Measurements from ENCODE around the gene PGA5.
A peak's percentile ranks its signal among the peaks of the same experiment; 100 is the strongest.
"Not testable (repeated sequence)": the region's sequence is repeated elsewhere in the genome, so short reads cannot be mapped to it uniquely, and the experiment has no call there.

Gene PGA5

DNA sequence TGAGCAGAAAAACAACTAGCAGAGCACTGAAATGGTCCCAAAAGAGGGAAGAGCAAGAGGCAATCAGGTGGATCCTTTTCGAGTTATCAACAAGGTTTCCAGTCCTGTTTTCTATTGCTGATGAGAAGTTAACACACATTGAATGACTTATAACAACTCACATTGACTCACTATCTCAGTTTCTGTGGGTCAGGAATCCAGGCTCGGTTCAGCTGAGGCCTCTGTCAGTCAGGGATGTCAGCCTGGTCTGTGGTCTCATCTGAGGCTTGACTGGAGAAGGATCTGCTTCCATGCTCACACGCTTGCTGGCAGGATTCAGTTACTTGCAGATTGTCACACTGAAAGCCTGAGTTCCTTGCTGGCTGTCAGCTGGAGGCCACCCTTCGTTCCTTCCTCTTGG is 3.8 kb upstream of the PGA5 start:
- H3K9me3 ChIP-seq (ENCODE audit: low read depth, low read length); H3K4me3 ChIP-seq; H3K27ac ChIP-seq; DNase-seq (ENCODE audit: low read depth, low spot score); H3K9ac ChIP-seq (ENCODE audit: insufficient read length); H3K36me3 ChIP-seq (ENCODE audit: insufficient read depth, low read length): not testable (repeated sequence)

DNA sequence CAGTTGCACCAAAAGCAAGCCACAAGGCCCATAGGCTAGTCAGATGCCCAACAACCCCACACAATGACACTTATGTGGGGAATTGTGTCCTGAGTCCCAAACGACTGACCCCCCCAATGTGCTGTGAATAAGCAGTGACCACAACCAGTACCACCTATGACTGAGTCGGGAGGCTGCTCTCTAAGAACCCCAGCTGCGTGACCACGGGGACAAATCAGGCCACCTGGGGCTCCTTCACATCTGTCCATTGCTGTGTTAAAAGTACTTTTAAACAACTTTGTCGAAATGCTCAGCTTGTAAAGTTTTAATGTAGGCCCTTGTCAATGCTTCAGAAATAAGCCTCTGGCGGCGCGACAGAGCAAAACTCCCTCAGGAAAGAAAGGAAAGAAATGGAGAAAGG is 687 bp upstream of the PGA5 start:
- DNase-seq (ENCODE audit: low read depth, low spot score); H3K36me3 ChIP-seq (ENCODE audit: insufficient read depth, low read length); H3K9ac ChIP-seq (ENCODE audit: insufficient read length); H3K4me3 ChIP-seq; H3K9me3 ChIP-seq (ENCODE audit: low read depth, low read length); H3K27ac ChIP-seq: not testable (repeated sequence)

DNA sequence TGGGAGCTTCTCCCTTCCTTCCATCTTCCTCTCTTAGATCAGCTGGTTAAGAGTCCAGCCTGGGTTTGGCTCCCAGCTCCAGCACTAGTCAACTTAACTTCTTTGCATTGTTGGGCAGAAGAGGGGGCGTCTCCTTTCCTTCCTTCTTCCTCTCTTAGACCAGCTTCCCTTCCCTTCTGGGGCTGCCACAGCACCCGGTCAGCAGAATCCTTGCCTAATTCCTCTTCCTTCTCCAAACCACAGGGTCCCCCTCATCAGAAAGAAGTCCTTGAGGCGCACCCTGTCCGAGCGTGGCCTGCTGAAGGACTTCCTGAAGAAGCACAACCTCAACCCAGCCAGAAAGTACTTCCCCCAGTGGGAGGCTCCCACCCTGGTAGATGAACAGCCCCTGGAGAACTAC is 551 bp downstream of the PGA5 start:
- H3K27ac ChIP-seq; H3K9ac ChIP-seq (ENCODE audit: insufficient read length); H3K9me3 ChIP-seq (ENCODE audit: low read depth, low read length); H3K36me3 ChIP-seq (ENCODE audit: insufficient read depth, low read length); DNase-seq (ENCODE audit: low read depth, low spot score); H3K4me3 ChIP-seq: not testable (repeated sequence)

DNA sequence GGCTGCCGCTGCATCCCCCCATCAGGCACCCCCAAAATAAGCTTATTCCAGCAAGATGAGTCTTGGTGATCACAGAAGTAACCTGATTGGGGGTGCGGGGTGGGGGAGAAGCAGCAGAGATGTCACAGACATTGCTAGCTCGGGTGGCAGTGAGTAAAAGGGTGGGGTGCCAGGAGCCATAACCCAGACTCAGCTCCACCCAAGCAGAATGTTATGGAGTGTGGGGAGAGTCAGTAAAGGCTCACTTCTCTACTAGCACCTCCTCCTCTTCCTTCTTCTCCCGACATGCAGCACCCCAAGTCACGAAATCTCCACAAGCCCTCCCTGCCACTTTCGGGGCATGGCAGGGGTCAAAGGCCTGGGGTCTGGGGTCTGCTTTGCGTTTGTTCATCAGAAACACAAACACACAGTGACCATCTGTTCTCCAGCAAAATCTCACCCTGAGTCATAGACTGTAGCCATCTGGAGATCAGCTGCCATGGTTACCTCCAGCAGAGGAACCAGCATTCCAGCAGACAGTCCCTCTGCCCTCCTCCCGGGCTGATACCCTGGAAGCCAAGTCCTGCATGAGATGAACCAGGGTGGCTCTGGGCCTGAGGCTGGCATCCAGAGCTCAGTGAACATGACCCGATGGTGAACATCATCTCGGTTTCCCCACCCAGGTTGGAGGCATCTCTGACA is 4.4 kb downstream of the PGA5 start:
- H3K9ac ChIP-seq (ENCODE audit: insufficient read length); H3K36me3 ChIP-seq (ENCODE audit: insufficient read depth, low read length); H3K4me3 ChIP-seq; DNase-seq (ENCODE audit: low read depth, low spot score); H3K27ac ChIP-seq; H3K9me3 ChIP-seq (ENCODE audit: low read depth, low read length): not testable (repeated sequence)

DNA sequence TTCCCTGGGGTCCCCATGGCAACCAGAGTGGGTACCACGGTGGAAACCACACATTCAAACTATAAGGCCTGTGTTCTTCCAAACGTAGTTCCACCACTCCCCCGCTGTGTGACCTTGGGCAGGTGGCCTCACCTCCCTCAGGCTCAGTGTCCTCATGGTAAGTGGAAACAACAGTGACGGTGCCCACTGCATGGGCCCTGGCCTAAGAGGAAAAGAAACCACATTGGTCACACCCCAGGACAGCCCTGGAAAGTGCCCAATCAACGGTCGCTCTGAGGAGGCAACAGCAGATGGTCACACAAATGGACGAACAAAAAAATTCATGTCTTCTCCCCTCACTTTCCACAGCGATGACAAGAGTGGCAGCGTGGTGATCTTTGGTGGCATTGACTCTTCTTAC is 7.1 kb downstream of the PGA5 start:
- H3K4me3 ChIP-seq; H3K36me3 ChIP-seq (ENCODE audit: insufficient read depth, low read length); H3K27ac ChIP-seq; DNase-seq (ENCODE audit: low read depth, low spot score); H3K9me3 ChIP-seq (ENCODE audit: low read depth, low read length); H3K9ac ChIP-seq (ENCODE audit: insufficient read length): not testable (repeated sequence)

DNA sequence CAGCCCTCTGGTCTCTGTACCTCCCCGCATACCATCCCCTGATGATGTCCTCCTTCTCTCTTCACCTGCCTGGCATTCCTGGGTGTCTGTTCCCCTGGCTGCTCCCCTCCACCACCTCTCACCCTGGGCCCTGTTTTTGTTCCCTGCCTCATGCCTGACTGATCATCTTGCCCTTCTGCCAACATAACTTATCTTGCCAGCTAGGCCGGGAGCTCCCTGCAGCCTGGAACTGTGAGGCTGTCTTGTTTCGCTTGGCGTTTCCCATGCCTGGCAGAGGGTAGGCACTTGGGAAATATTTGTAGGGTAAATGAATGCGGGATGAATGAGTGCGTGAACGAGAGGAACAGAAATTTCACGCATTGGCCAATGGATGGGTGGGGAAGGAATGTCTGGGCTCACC is 8.2 kb downstream of the PGA5 start:
- not testable (repeated sequence) for H3K36me3 ChIP-seq (ENCODE audit: insufficient read depth, low read length); H3K9me3 ChIP-seq (ENCODE audit: low read depth, low read length); DNase-seq (ENCODE audit: low read depth, low spot score); H3K27ac ChIP-seq; H3K9ac ChIP-seq (ENCODE audit: insufficient read length); H3K4me3 ChIP-seq

DNA sequence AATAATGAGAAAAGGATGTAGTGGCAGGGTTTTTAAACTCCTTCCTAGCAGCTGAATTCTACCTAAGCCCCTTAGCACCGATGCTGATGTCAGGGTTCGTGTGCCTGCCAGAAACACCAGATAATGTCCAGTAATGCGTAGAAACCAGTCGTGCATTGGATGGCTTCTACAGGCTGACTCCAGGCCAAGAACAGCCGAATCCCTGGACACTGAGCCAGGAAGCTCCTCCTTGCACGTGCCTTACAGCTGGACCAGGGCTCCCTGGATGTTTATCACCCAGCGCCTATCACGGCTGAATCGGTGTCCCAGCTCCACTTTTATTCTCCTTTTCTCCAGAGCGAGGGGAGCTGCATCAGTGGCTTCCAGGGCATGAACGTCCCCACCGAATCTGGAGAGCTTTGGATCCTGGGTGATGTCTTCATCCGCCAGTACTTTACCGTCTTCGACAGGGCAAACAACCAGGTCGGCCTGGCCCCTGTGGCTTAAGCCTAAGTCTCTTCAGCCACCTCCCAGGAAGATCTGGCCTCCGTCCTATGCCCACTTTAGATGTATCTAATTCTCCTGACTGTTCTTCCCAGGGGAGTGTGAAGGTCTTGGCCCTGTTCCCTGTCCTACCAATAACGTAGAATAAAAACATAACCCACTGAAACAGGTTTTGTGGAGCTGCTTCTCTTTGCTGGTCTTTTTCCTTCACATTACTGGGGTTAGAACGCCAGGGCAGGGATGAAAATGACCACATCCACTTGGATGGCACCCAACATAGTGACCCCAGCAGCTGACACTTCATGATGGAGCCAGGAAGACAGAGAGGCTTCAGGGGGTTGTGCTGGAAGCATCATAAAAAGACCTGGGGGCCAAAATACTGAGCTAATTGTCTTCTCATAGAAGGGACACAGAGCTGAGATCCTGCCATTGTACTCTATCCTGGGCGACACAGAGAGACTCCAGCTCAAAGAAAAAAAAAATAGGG is 10.1 kb downstream of the PGA5 start:
- not testable (repeated sequence) for H3K4me3 ChIP-seq; H3K27ac ChIP-seq; H3K9me3 ChIP-seq (ENCODE audit: low read depth, low read length); H3K9ac ChIP-seq (ENCODE audit: insufficient read length); H3K36me3 ChIP-seq (ENCODE audit: insufficient read depth, low read length); DNase-seq (ENCODE audit: low read depth, low spot score)

DNA sequence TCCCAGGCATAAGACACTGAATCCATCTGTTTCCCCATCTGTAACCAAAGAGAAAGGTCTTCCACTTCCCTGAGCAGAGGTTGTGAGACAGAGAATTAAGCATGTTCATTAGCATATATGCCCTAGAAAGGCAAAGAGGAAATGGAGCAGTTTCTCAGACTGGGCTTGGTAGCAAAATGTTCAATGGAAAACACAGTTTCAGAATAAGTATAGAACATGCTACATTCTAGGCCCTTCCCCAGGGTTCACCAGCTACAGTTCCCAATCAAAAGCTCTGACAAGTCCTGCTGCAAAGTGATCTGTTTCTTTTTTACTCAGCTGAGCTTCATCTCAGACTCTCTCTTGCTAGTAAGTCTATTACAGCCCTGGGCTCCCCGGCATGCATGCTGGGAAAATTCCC is 11.4 kb downstream of the PGA5 start:
- H3K9ac ChIP-seq (ENCODE audit: insufficient read length); H3K27ac ChIP-seq; DNase-seq (ENCODE audit: low read depth, low spot score); H3K36me3 ChIP-seq (ENCODE audit: insufficient read depth, low read length); H3K9me3 ChIP-seq (ENCODE audit: low read depth, low read length); H3K4me3 ChIP-seq: not testable (repeated sequence)

DNA sequence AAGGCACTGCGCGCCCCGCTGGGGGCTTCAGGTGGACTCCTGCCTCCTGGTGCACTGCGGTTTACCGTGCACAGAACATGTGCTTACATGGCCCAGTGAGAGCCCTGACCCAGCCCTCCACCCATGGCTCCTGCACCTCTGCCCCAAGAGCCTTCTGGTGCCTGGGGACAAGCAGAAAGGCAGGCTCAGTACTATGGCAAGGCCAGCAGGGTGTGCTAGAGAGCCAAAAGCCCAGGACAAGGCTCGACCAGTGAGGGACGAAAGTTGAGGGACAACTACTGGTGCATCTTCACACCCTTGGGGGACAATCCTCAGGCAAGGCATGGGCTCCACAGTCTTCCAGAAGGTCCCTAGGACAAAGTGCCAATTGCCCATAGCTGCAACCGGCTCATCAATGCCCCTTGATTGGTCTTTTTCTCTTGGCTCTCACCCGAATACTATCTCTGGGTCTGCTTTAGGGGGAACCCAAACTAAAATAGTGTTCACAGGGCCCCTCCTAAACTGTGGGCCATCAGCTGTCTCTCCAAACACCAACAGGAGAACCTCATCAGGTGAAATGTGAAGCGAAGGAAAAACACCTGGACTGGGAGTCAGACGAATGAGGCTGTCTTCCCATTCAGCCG is 13.5 kb downstream of the PGA5 start:
- no peaks in the 10 kb centered on the region for H3K36me3 ChIP-seq (ENCODE audit: insufficient read depth, low read length)
- H3K27ac ChIP-seq, result no peak overlapping the region
- TF ChIP-seq EZH2 (IDR thresholded peaks at IDR 0.05), result no peak
- no peak for TF ChIP-seq FOXP2 (optimal IDR thresholded peaks at IDR 0.05; ENCODE audit: control extremely low read depth, extremely low read length, insufficient read depth)
- TF ChIP-seq POLR2AphosphoS5 (IDR thresholded peaks at IDR 0.05; ENCODE audit: borderline replicate concordance, low read depth, low read length), result no peak
- peak; percentile 3 for DNase-seq (ENCODE audit: low read depth, low spot score)
- H3K9ac ChIP-seq (ENCODE audit: insufficient read length), result no peak overlapping the region
- H3K4me3 ChIP-seq, result no peak overlapping the region
- no peaks in the 10 kb centered on the region for H3K9me3 ChIP-seq (ENCODE audit: low read depth, low read length)

Data from SK-N-MC (cell line).